ENCODE results near the gene CERS6. TPM values are rescaled to one million over a fixed set of nuclear protein-coding genes. Genes with fewer than 3 reads are reported as not detected.

Gene CERS6
- total and polyA plus RNA-seq, 2 of the 8 experiments (the other 6 are each of a cell fraction or from before 2014, with no cell fraction given) = 6.8 to 28.2 TPM

- Histone ChIP-seq H2BK5ac (ENCODE audit: low read depth, low read length) (no peak overlapping the region), H3K14ac (ENCODE audit: insufficient read length) (no peak overlapping the region), H3K23ac (ENCODE audit: insufficient read length) (no peak overlapping the region), H3K27ac (ENCODE audit: low read depth, low read length) (no peak overlapping the region), H4K5ac (ENCODE audit: insufficient read length, low read depth, low read length) (no peak overlapping the region), H4K91ac (replicated peaks; ENCODE audit: insufficient read length, low read length) (no peak overlapping the region), H3K4me1 (replicated peaks in 1 of 4; ENCODE audit: control insufficient read depth in 3 of 4, insufficient read depth in 4 of 4, low read length in 3 of 4) (peaks cover 0 to 11% (median 6%) of the 10 kb centered on the region in 4 experiments; a peak in 5 of 7 replicates), H2BK12ac (ENCODE audit: low read depth, low read length) (no peak overlapping the region), H3K4me2 (ENCODE audit: insufficient read depth in 1 of 2, low read depth in 2 of 2, low read length in 2 of 2) (no peak overlapping the region), H3K27me3 (replicated peaks in 1 of 4; ENCODE audit: control insufficient read depth in 3 of 4, extremely low read depth in 1 of 4, insufficient read depth in 3 of 4, low read length in 3 of 4) (no peaks in the 10 kb centered on the region), H3K9ac (replicated peaks in 1 of 4; ENCODE audit: extremely low read depth in 1 of 4, low read depth in 3 of 4, low read length in 3 of 4) (no peak overlapping the region), H3K79me1 (ENCODE audit: low read depth, low read length) (no peaks in the 10 kb centered on the region), H2AK5ac (ENCODE audit: low read depth, low read length) (no peak overlapping the region), H2BK120ac (replicated peaks; ENCODE audit: low read depth, low read length) (no peak overlapping the region), H2BK20ac (ENCODE audit: low read length) (no peak overlapping the region), H3K4me3 (ENCODE audit: extremely low read depth in 1 of 4, insufficient read depth in 2 of 4, low read depth in 3 of 4, low read length in 4 of 4) (no peak overlapping the region), H3K79me2 (ENCODE audit: control insufficient read depth in 1 of 2, insufficient read depth in 2 of 2, low read length in 2 of 2) (no peaks in the 10 kb centered on the region), H2BK15ac (ENCODE audit: low read length) (no peak overlapping the region), H3K9me3 (ENCODE audit: insufficient read depth in 2 of 2, low read depth in 1 of 2, low read length in 1 of 2) (no peaks in the 10 kb centered on the region), H4K8ac (ENCODE audit: extremely low read depth, insufficient read depth, low read length) (no peak overlapping the region), H2AFZ (ENCODE audit: low read length) (no peak overlapping the region), H3K4ac (replicated peaks; ENCODE audit: insufficient read length, low read depth, low read length) (no peak overlapping the region), H3K36me3 (ENCODE audit: control insufficient read depth in 2 of 4, insufficient read depth in 4 of 4, low read length in 3 of 4) (no peaks in the 10 kb centered on the region), H3K23me2 (ENCODE audit: low read depth, low read length) (no peaks in the 10 kb centered on the region), H4K20me1 (replicated peaks in 1 of 2; ENCODE audit: control insufficient read depth in 1 of 2, insufficient read depth in 2 of 2, low read length in 2 of 2) (no peaks in the 10 kb centered on the region), H3K18ac (ENCODE audit: extremely low read depth, low read length) (no peak overlapping the region), H3K56ac (replicated peaks; ENCODE audit: insufficient read length, low read depth, low read length) (no peak overlapping the region)
- 97% methylated on average over 3 of the region's 3 CpGs; no CpG with 5 or more reads in 1 of the 2 experiments for WGBS, 2 experiments (ENCODE audit: extremely low coverage in 1 of 2, insufficient coverage in 1 of 2, insufficient read length in 1 of 2, insufficient replicate concordance in 2 of 2, low coverage in 1 of 2, low lambda C conversion rate in 2 of 2, missing lambda C conversion rate in 1 of 2)
- TF ChIP-seq PHF8 (conservative IDR thresholded peaks at IDR 0.05; ENCODE audit: low read depth, low read length) = no peak
- TF ChIP-seq ASH2L (IDR thresholded peaks at IDR 0.05; ENCODE audit: low read length) = no peak
- TF ChIP-seq JUND (IDR thresholded peaks at IDR 0.05; ENCODE audit: low read length) = no peak
- TF ChIP-seq BCL11A (IDR thresholded peaks at IDR 0.05; ENCODE audit: low read depth in 2 of 2, low read length in 2 of 2) = no peak
- TF ChIP-seq E2F6 (IDR thresholded peaks at IDR 0.05) = no peak
- no peak for TF ChIP-seq SIRT6 (IDR thresholded peaks at IDR 0.05; ENCODE audit: low read length)
- no peak for TF ChIP-seq SUZ12 (IDR thresholded peaks at IDR 0.05; ENCODE audit: low read length)
- no peak for TF ChIP-seq HDAC6 (IDR thresholded peaks at IDR 0.05; ENCODE audit: low read depth, low read length)
- no peak for TF ChIP-seq KDM4A (IDR thresholded peaks at IDR 0.05; ENCODE audit: low read depth, low read length, severe bottlenecking)
- TF ChIP-seq BRCA1 (IDR thresholded peaks at IDR 0.05; ENCODE audit: low read depth, low read length) = no peak
- no peak for TF ChIP-seq SP4 (IDR thresholded peaks at IDR 0.05; ENCODE audit: low read length)
- ChIA-PET POLR2A (ENCODE audit: partially characterized antibody) (no interaction called here), CTCF (ENCODE audit: partially characterized antibody) (no interaction called here)
- DNase-seq (ENCODE audit: low read depth in 1 of 2, low spot score in 2 of 2) (no peak), FAIRE-seq (no peak)
Observed at GRCh38 chr2:168428431-168428830, 27.6 kb upstream of the CERS6 start.
